ENCODE results near the gene KCNMA1.
"Not testable (repeated sequence)": the region's sequence is repeated elsewhere in the genome, so short reads cannot be mapped to it uniquely, and the experiment has no call there.

KCNMA1 gene

DNA sequence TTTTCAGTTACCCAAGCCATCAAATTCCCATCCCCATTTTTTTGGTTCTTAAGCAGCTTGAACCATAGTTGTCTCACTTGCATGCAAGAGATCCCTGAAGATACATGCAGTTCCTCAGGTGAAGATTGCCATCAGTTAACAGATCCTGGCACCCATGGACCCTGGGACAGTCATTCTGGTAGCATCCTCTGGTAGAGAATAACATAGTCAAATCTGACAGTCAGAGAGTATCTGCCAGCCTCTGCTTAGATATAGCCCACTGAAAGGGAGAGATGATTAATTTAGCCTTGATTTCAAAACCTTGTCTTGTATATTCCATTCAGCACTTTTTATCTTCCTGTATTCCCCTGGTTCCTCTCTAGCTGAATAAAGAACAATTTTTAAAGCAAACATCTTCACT, 280.4 kb downstream of the KCNMA1 start:
- no peak for DNase-seq

DNA sequence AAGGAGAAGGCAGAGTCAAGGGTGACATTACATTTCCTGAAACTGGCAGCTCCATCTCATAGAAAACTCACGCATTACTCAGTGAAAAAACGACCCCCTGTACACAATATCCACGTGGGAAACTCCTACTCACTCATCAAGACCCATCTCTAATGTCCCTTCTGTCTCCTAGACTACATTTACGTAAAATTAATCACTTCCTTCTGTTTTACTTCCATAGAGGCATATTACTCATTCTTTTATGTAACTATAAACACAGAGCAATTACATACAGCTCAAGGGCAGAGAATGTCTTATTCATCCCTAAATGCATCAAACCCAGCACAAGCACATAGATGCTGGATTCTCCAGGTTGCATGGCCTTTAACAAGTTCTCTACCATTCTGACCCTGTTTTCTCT, 281.8 kb downstream of the KCNMA1 start:
- no peak for DNase-seq

DNA sequence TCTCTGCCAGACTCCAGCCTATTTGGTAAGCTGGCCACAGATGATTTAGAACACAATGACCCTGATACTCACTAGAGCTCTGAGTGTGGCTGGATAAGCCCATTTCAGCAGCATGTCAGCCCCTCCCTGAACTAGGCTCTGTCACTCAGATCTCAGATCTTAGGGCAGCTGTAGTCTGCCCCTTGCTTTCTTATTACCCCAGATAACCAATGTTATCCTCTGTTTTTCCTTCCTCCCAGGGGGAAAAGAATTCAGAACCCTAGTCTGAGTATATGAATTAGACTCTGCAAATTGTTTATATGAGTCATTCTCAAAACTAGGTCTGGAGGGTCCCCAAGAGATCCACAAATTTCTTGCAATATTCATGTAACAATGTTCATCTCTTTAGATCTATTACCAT, 286.2 kb downstream of the KCNMA1 start:
- no peak for DNase-seq

DNA sequence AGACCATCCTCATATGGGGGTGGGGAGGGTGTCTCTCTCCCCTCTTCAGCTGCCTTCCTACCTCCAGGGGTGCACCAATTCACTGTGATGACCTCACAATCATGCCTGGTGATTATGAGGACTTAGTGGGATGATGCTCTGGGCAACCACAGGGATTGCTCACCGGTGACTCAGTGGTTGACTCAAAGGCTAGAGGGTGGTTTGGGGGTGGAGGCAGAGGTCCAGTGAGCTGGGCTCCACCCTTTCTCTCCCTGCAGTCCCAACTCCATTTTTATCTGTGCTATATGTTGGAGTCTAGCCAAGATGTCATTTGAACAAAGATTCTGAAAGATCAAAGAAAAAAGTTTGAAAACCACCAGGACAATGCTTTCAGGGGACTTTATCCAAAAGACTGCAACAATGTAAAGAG, 286.9 kb downstream of the KCNMA1 start:
- no peak for DNase-seq

DNA sequence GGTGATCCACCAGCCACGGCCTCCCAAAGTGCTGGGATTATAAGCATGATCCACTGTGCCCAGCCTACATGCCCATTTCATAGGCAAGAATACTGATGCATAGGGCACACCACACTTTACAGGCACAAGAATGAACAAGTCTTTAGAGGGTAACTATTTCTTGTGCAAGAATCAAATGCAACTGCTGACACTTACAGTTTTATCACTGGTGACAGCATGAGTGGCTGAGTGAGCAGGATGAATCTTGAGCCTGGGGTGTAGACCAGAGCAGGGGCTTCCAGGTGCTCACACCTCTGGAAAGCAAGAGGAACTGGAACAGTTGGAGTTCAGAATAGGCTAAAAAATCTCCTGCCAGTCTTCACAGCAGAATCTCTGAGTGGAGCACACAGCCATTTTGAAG, 287.5 kb downstream of the KCNMA1 start:
- DNase-seq, result no peak

DNA sequence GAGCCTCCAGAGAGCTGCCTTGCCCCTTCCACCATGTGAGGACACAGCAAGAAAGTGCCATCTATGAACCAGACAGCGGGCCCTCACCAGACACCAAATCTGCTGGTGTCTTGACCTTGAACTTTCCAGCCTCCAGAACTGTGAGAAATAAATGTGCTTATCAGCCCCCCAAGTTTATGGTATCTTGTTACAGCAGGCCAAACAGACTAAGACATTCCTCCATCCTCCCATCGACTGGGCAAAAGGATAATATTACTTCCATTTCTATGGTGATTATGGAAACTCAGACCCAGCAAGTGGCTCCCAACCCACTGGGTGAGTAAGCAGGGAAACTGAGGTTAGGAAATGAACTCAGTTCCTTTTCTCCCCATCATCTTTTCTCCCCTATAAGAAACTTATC, 288.4 kb downstream of the KCNMA1 start:
- DNase-seq, result no peak

DNA sequence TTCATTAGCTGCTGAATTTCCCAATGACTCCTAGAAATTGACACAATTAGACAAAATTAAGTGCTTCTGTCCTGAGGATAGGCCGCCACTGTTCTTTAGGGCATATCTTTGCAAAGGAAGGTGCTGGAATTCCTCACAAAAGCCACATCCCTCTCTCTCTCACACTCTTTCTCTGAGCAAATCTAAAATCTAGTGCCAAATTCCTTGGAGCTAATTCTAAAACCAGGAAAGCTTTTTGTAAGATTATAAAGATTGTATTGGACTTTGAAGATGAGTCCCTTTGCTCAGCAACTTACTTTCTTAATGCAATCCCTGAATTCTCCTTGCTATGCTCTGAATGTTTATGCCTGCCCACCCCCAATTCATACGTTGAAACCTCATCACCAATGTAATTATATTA, 288.9 kb downstream of the KCNMA1 start:
- no peak for DNase-seq

DNA sequence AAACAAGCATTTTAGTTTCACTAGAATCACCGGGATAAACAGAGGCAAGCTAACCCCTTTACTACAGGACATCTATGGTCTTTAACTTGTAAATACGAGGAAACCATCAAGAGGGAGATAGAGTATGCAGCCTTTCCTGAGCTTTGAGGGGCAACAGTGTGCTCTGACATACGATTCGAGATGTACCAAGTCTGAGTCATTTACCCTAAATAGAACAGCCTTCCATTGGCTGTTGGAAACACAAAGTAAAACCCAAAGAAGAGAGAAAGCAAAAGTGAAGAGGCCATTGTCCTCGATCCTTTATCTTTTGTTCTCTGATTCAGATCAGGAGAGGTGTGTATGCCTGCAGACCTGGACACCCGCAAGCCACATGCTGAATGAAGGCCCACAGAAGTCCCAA, 289.5 kb downstream of the KCNMA1 start:
- DNase-seq, result no peak

DNA sequence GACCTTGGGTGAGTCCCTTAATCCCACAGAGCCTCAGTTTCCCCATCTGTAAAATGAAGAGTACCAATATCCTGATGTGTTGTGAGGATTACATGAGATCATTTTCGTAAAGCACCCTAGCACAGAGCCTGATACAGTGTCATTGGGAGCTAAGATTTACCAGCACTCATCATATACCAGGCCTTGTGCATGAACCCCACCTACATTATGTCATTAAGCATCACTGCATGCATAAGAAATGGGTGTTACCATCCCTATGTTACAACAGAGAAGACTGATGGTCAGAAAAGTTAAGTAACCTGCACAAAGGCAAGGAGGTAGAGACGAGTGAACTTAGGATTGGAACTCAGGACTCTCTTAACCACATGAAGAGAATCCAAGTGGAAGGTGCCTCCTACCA, 290.6 kb downstream of the KCNMA1 start:
- no peak for DNase-seq

DNA sequence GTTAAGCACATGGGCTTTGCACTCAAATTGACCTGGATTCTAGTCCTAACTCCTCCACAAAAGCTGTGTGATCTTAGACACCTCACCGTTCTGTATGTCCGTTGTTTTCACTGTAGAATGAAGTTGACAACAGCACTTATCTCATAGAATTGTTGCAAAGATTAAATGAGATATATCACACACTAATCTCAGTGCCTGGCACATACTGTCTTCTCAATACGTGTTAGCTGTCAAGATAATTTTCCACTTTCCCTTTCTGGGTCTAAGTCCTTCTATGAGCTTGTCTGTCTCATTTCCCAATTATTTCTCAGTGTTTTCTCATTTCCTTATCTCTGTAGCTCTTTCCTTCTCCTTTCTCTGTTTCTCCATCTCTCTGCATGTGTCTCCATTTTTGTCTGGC, 296.6 kb downstream of the KCNMA1 start:
- DNase-seq, result no peak

DNA sequence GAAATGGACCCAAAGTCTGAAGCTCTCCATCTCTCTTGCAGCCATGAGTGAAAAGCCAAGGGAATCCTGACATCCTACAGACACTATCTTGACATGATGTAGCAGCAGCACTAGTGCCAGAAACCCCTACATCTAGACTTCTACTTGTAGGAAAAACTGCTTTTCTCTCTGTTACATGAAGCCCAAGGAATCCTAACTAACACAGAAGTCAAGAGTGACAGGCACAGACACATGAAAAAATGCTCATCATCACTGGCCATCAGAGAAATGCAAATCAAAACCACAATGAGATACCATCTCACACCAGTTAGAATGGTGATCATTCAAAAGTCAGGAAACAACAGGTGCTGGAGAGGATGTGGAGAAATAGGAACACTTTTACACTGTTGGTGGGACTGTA, 297.7 kb downstream of the KCNMA1 start:
- DNase-seq, result not testable (repeated sequence)

DNA sequence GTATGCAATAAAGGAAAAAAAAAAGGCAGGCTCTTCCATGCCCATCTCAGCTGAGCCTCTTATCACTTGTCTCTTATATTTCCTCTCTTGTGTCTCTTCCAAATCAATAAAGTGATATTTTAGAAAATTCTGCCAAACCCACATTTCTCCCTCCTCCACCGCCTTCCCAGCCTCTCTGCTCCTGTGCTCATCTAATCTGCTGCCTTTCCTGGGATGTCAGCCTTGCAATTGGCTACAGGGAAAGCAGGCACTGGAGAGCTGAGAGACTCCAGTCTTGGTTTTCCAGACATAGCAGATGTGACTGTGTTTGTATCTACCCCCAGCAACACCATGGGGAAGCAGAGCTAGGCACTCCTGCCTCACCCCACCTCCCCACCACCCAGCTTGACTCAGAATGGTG, 298.4 kb downstream of the KCNMA1 start:
- DNase-seq, result no peak

DNA sequence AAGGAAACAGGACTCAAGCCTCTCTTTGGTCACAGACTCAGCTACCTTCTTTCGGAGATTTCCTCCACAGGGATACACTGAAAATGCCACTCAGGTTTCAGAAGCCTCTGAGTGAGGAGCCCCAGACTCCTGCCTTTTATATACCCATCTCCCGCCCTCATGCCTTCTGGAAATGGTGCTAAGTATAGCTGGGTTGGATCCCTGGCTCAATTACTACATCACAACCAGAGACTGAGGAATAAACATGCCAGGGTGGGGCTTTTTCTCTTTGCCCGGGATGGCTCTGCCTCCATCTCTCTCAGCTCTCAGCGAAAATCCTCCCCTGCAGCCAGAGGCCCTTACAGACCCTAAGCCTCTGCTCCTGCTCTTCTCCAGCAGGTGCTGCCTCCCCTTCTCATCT, 299.5 kb downstream of the KCNMA1 start:
- DNase-seq, result no peak

DNA sequence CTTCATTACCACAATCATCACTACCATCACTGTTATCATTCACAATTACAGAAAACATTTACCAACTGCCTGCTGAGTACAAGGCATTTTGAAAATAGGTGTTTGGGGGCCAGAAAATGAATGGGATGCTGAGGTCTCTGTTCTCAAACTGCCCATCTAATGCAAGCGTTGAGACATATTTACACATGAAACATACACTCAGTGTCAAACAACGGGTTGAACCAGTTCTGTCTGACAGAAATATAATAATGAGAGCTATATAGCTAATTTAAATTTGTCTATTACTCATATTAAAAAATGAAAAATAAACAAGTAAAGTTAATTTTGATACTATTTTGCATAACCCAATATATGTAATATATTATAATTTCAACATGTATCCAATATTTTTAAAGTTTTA, 303.1 kb downstream of the KCNMA1 start:
- DNase-seq, result no peak

DNA sequence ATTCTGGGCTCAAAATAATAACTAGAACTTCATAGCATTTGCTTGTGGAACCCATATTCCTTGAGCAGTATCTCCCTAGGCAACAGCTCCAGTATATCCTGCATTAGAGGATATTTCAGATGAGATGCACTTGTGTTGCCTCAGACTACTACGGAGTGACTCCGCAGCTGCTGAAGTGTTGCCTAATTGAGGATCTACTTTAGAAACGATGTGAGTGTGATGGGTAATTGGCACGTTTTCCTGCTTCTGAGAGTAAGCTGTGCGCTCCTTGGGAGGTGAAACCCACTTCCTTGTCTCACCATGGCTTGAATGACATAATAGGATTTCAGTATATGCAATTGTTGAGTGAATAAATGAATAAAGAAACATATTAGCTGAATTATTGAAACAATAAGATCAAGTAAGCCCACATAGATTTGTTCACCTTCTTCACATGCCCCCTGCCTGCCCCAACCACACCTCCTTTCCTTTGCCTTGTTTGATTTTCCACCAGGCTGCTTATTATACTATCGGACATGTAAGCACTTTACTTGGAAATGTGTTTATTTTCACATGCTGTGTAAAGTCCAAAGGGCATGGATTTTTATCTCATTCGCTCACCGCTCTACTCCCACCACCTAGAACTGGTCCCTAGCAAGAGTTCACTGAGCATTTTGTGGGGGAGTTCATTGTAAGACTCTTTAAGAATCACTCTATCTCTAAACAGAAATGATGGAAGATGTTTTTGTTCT, 303.8 kb downstream of the KCNMA1 start:
- no peak for DNase-seq

DNA sequence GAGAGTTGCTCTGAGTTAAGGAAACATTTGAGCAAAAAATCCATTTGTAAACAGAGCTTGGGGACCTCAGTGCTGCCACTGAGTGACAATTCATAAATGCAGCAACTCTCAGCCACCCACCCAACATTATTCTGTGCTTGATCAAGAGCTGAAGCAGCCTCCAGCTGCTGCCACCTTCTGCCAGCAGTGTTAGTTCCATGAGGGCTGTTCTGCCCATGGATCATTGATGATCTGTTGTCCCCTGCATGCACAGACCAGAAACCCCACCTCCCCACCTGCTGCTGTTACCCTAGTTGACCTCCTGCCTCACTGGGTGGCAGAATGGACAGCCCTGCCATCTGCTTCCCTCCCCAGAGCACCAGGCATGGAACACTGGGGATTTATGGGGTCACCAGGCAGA, 305.4 kb downstream of the KCNMA1 start:
- DNase-seq, result no peak

DNA sequence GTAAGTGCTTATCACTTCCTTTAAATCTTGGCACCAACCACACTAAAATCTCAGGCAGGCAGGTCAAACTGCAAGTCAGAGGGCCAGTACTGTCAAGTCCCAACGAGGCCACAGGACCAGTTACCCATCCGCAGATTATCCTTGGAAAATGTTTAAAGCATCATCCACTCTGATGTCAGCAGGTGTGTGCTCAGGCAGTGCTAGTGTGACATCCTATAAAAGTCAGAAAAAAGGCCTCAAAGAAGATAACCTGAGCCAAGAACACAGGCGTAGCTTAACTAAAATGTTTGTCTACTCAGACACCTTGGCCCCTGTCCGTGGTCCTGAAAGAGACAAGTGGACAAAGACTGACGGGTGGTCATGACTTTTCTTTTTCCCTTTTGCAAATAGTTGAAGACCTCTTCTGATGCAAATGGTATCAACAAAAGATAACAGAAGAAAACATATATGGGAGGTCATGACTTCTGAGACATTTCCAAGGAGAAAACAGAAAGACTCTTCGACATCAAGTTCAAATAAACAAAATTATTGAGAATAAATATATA, 309.3 kb downstream of the KCNMA1 start:
- peak; percentile 25 for DNase-seq

DNA sequence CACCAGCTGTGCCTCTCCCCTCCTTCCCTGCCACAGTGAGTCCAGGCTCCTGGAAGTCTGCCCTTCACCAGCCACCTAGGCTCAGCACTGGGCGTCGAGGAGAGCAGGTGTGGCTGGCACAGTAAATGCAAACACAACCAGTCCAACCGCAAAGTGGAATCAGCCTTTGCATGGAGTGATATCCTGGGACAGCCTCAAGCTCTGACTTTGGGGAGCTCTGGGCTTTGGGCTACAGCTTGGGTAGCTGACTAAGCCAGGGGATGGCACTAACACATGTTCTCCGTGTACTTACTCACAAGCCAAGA, 312.4 kb downstream of the KCNMA1 start:
- no peak for DNase-seq

DNA sequence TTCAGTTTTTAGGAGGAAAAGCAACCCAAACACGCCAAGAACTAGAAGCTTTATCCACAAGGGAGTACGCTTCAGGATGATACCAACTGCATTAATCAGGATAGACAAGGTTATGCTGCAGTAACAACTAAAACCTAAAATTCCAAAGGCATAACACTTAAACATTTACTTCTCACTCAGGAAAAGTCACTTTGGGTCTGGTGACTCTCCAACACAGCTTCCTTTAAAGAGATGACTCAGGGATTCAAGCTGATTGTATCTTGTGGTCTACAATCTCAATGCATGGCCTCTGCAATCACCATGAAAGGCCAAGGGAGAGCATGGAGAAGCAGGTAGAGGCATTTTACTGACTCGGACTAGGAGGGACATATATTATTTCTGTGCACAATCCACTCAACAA, 315.8 kb downstream of the KCNMA1 start:
- no peak for DNase-seq

DNA sequence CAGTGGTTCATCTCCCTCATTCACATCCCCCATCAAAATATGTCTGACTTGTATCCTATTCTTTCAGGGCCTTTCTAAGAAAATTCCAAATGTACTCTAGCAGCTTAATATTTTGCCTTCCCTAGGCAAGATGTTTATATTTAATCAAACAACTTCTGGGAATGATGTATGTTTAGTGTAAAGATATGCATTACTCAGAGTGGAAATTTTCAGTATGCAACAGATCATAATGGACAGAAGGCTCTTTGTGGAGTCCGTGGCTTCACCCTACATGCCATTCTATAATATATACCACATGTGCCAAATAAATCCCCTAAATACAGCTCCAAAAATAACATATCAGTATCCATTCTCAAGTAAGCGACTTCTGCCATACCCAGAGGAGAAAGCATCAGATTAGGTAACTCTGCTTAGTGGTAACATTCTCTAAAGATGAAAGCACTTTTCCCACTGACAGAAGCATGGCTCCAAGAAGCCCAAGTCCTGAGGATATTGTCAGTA, 316.6 kb downstream of the KCNMA1 start:
- no peak for DNase-seq

DNA sequence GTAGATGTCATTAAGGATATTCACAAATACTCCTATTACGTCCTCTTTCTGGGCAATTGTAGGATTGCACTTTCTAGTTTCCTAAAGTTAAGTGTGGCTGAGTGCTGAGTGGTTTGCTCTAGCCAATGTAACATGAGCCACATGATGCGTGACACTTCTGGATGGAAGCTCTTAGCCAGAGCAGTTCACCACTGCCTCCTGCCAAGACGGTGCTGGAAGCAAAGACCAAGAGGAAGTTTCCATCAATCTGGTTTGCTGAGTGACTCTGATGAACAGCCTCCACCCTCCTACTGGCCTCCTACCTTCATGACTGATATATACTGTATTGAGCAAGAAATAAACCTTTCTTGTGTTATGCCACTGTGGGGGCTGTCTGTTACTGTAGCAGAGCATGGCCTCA, 318.1 kb downstream of the KCNMA1 start:
- no peak for DNase-seq

DNA sequence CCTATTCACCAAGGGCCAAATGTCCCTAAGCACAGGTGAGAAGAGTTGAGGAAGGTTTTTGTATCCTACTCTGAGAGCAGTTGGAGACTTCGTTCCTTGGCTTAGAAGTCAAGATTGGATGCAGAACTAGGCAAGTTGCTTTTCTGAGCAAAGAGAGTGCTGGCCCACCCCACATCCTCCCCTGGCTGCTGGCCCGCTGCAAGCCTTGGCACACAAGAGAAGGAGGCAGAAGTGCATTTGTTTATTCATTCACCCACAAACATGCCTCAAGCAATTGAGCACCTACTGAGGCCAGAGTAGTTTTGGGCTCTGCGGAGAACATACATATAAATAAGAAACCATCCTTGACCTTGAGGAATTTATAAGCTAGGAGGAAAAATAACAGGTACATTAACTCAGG, 318.9 kb downstream of the KCNMA1 start:
- no peak for DNase-seq

DNA sequence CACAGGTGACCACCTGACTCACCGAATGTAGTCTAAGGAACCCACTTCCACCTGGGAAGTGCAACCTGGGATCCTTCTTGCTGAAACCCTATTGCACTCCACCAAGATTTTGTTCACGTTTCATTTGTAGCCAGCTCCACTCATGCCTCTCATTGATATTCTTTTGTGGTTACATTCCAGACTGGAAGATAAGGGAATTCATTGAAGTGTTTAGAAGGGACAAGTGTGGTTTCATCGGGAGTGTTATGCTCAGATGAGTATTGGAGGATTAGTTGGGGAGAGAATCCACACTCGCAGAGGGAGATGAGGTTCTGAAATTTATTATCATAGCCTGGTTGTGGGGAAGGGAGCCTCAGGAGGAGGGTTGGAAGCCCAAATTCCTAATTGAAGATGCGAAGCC, 320.4 kb downstream of the KCNMA1 start:
- DNase-seq, result no peak

DNA sequence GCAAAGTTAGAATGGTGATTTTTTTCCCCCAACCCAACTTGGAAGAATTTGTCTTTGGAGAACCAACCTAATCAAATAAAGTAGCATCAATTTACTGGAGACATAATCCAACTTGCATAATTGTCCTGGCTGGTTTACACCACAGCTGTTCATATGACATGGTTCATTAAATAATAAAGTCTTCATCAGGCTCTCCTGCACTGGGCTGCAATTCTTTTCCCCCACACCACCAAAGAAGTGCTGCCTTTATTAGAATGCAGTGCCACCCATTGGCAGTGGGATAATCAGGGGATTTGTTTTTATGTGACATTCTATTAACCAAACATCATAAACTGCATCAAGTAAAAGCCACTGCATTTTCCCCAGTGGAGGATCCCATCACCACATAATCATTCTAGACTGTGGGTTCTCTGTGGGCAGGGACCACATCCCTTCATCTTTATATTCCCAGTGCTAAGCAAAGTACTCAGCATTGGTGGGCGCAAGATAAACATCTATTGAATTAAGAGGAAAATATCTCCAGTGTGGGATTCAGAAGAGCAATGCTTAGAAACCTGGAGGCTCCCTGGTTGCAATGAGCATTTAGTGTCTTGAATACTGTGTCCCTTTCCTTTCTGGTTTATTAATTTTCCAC, 322.0 kb downstream of the KCNMA1 start:
- no peak for DNase-seq
